ENCODE measurements around the gene KIAA1614.

The KIAA1614 gene

DNA sequence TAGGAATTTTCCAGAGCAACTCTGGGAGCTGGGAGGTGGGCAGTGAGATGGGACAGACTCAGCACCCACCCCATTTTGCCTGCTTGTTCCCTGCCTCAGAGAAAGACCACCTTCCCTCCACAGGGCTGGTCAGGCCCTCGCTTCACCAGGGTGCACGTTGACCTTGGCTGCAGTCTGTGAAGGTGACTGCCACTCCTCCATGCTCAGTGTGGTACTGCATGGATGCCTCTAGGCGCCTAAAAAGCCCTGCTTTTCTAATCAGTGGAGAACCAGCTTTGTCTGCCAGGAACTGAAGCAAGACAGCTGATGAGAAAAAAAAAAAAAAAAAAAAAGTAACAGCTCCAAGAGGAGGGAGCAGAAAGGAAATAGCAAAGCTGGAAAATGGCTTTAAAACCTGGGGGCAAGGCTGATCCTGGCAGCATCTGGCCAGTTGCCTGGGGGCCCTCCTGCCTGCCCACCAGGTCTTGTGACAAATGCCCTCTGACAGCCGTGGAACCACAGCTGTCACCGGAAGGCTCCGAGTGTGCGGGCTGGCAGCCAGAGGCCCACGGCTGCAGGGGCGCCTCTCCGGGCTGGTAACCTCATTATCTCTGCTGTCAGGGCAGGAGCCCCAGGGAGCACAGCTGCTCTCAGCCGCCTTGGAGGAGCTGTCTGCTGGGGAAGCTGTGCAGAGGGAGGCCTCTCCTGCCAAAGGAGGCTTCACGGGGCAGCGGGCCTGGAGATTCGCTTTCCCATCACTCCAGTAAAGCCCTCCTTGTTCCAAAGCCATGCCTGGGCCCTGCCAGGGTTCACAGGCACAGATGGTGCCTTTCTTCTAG lies 13.7 kb downstream of the KIAA1614 start:
- DNase-seq (ENCODE audit: low spot score): peak; percentile 76

- peak; percentile 44 for DNase-seq (ENCODE audit: low spot score)
These were observed 14.7 kb downstream of the KIAA1614 start for GRCh38 chr1:180927348-180927747.

- DNase-seq (ENCODE audit: low spot score): peak; percentile 60
These were observed 15.1 kb downstream of the KIAA1614 start for GRCh38 chr1:180927841-180928240.

DNA sequence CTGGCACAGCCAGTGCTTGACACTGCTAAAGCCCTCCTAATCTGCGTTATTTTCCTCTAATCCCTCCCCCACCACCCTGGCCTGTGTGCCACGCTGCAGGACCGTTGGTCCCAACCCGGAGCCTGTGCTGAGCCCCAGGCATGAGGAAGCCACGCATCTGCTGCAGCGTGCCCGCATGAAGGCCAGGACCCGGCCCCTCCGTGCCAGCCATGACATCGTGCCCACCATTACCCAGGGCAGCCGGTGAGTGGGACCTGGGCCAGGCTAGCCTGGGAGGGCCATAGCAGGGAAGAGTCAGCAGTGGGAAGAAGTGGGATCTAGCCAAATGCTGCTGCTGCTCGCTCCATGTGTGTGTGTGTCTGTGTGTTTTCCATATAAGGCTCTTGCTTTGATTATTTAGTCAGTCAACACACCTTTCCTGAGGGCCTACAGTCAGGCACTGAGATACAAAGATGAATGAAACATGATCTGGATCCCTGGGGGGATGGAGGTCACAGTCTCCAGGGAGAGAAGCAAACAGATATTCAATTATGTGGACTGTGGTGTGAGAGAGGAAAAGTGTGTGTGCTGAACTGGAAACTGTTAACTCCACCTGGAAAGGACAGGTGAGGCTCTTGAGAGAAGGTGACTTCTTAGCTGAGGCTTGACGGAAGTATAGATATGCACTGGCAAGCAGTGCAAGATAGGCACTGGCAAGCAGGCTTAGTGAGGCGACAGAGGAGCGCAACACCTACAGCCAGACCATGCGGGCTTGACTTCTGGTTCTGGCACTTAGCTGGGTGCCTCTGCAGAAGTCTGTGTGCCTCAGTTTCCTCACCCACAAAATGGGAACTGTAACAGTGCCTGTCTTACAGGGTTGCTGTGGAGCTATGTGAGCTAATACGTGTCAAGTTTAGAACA lies 15.9 kb downstream of the KIAA1614 start:
- no peak for DNase-seq (ENCODE audit: low spot score)

GRCh38 chr1:180929389-180929788 lies 16.7 kb downstream of the KIAA1614 start:
- DNase-seq (ENCODE audit: low spot score): no peak

GRCh38 chr1:180930687-180931086 lies 18.0 kb downstream of the KIAA1614 start:
- no peak for DNase-seq (ENCODE audit: low spot score)

- DNase-seq (ENCODE audit: low spot score): no peak
These were observed 18.8 kb downstream of the KIAA1614 start for GRCh38 chr1:180931529-180931928.

DNA sequence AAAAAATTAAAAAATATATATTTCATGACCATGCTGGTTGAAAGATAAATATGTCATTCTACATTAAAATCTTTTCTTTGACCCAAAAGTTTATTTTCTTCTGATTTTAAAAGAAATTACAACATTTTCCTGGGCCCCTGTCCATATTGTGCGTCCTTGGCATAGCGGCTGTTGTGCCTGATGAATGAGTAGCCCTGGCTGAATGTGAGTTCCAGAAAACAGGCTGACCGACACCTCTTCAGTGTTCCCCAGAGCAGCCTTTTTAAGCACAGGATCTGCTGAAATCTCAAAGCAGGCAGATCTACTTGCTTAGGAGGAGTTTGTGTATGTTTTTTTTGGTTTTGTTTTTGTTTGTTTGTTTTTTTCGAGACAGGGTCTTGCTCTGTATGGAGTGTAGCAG lies 19.7 kb downstream of the KIAA1614 start:
- DNase-seq (ENCODE audit: low spot score): no peak

DNA sequence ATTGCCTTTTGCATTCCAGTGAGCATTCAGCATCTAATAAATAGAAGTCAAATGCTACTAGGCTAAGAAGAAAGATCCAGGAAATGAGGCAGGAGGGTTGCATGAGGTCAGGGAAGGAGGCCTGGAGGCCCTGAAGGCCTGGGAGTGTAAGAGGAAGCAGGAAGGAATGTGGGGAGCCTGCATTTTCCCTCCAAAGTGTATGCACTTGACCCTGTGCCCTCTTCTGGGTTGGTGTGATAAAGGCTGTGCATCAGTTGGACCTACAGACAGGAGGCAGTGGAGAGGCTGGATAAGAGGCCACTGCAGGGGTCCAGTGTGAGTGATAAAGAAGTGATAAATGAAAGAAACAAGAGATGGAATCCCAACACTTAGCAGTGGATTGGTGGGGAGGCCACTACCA lies 20.4 kb downstream of the KIAA1614 start:
- DNase-seq (ENCODE audit: low spot score): no peak

DNA sequence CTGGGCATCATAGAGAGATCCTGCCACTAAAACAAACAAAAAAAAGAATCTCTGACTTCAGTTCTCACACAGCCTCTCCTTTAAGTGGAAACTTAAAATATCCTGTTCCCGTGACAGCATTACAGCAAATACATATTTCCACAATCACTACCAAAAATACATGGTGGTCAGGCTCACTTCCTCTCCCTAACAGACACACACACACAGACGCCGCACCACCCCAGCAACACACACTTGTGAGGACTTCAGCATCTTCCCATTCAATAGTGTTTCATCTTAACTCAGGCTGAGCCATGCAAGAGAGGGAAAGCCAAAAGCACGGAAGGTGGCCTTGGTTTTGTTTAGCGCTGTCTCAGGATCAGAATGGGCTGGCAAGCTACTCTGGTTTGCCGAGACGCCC lies 21.9 kb downstream of the KIAA1614 start:
- DNase-seq (ENCODE audit: low spot score): no peak

DNA sequence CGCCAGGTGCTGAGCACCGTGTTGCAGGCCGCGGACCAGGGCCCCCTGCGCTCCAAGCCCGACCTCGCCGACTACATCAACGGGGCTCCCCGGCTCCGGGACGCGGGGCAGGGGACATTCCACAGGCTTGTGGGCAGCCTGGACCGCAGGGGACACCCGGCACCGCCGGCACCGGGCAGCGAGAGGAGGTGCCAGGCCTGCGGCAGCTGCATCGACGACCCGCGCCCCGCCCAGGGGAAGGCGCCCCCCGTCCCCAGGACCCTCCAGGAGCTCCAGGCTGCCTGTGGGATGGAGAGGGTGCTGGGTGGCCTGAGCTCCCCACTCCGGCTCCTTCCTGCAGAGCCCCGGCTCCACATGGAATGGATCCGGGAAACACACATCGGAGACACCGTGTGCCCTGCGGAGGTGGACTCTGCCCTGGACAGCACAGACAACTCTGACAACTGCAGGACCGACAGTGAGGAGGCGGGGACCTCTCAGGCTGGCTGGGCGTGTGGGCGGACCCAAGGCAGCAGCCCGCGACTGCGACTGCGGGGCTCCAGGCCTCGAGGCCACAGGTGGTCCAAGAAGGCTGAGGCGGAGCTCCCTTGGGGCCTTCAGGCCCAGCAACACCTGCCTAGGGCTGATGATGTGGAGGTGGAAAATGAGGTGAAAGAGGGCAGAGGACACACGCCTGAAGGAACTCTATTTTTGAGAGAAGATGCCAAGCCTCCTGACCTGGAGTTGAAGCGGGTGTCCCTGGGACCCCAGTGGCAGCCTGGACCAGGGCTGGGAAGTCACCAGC lies 22.8 kb downstream of the KIAA1614 start:
- DNase-seq (ENCODE audit: low spot score): no peak

DNA sequence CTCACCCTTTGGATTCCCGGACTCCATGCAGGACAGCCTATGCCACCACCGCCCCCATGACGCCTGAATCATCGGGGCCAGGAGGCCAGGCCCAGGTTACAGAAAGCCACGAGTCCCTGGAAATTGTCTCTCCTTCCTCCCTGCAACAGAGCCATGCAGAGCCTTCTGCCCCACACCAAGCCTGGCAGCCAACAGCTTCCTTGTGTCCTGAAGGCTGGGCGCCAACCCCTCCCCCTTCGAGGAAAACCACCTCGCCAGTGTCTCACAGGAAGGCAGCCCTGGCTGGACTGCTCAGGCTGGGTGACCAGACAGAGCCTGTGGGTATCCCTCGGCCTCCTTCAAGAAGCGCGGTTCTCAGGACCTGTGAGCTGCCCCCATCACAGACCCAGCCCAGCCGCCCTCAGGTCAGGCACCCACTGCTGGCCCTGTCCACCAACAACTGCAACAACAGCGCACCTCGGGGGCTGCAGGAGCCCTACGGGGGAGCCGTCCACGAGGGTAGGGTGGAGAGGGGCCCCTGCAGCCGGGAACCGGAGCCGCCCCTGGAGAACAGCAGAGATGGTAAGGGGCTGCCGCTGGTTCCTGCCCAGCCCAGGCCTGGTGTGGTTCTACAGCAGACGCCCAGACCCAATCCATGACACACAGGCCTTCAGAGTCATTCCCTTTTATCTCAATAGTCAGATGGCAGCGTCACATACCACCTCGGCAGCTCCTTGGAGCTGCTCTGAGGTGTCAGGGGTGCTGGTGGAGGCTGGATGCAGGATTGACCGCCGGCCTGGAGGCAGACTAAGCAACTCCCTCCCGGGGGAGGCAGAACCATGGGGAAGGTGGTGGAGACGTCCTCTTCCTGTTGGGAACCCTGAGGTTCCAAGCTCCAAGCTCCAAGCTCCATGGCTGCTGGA lies 23.7 kb downstream of the KIAA1614 start:
- DNase-seq (ENCODE audit: low spot score): no peak

DNA sequence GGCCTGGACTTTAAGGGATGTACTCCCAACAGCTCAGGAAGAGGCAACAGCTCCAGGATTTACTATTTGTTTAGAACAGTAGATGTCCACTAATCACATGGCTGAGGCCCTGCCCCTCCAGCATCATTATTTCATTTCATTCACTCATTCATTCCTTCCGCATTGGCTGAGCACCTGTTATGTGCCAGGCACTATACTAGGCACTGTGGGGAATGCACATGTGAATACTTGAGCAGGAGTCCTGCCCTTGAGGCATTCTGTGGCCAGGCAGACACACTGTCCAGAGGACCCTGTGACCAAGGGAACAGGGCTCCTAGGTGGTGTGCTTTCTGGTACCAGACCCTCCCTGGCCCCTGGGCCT lies 24.3 kb downstream of the KIAA1614 start:
- DNase-seq (ENCODE audit: low spot score): no peak

- no peak for DNase-seq (ENCODE audit: low spot score)
These were observed 25.0 kb downstream of the KIAA1614 start for GRCh38 chr1:180937624-180938225.

GRCh38 chr1:180939073-180939710 lies 26.5 kb downstream of the KIAA1614 start:
- no peak for DNase-seq (ENCODE audit: low spot score)

- no peak for DNase-seq (ENCODE audit: low spot score)
These were observed 27.0 kb downstream of the KIAA1614 start for GRCh38 chr1:180939711-180940103.

- DNase-seq (ENCODE audit: low spot score): no peak
These were observed 27.7 kb downstream of the KIAA1614 start for GRCh38 chr1:180940445-180940844.

GRCh38 chr1:180941518-180942275 lies 29.0 kb downstream of the KIAA1614 start:
- DNase-seq (ENCODE audit: low spot score): no peak

GRCh38 chr1:180945151-180945550 lies 32.5 kb downstream of the KIAA1614 start:
- no peak for DNase-seq (ENCODE audit: low spot score)

DNA sequence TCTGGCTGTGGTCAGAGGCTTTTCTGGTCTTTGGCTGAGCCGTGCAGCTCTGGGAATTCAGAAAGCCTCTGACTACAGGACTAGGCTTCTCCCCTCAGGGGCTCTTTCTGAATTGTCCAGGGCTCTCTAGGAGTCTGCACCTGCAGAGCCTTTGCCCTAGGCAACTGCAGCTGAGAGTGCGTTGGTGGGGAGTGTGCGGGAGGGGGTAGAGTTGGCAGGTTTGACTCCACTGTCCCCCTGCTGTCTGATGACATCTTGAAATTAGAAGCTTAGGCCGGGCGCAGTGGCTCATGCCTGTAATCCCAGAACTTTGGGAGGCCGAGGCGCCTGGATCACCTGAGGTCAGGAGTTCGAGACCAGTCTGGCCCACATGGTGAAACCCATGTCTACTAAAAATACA lies 32.9 kb downstream of the KIAA1614 start:
- DNase-seq (ENCODE audit: low spot score): no peak

Data from putamen (tissue), 1 donor.